ENCODE data around the gene CERK. TPM values are rescaled to one million over a fixed set of nuclear protein-coding genes. Genes with fewer than 3 reads are reported as not detected.
A peak's percentile ranks its signal among the peaks of the same experiment; 100 is the strongest.

CERK gene
- total and polyA plus RNA-seq, 7 experiments from 2014 or later = 40.4 to 138 (median 67.5) TPM

DNA sequence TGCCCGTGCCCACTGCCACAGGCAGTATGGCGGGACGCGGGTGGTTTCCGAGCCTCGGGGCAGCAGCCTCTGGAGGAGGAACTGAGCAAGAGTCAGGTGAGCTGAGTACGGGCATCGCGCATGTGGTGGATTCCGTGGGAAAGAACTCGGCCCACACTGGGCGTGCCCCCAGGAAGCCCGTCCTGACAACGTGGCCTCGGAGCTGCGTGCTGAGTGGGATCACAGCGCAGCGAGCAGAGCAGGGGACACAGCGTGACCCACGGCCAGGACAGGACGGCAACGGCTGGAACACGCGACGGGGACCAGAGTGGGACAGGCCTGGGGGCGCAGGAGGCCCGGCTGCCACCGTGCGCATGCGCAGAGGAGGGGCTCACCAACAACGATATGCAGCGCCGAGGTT is 36.8 kb downstream of the CERK start:
- no peaks in the 10 kb centered on the region for H3K27me3 ChIP-seq (ENCODE audit: control insufficient read depth in 2 of 2, insufficient read depth in 2 of 2, low read length in 2 of 2)
- CTCF ChIA-PET = no interaction called here
- peaks cover 11 to 92% (median 35%) of the 10 kb centered on the region in 3 experiments for H3K36me3 ChIP-seq (ENCODE audit: control insufficient read depth in 2 of 3, insufficient read depth in 3 of 3, low read length in 3 of 3)
- Mint-ChIP-seq H3K4me1 (peaks cover 0 to 8% (median 3%) of the 10 kb centered on the region in 7 donors), H3K27me3 (no peaks in the 10 kb centered on the region), H3K9me3 (peaks cover 0 to 1% (median 0%) of the 10 kb centered on the region in 11 donors), H3K4me3 (no peak overlapping the region), H3K36me3 (peaks cover 8 to 28% (median 12%) of the 10 kb centered on the region in 5 donors), H3K27ac (no peak overlapping the region)
- no peak for ATAC-seq
- H3K27ac ChIP-seq (ENCODE audit: low read depth, low read length) = no peak overlapping the region
- POLR2A ChIA-PET = no interaction called here
- H3K4me1 ChIP-seq (ENCODE audit: control insufficient read depth in 2 of 2, insufficient read depth in 2 of 2, low read length in 2 of 2) = no peaks in the 10 kb centered on the region
- H3K9me3 ChIP-seq (ENCODE audit: control insufficient read depth in 2 of 3, low read length in 3 of 3) = no peaks in the 10 kb centered on the region
- intact Hi-C loops (cut with micrococcal nuclease) = no loop called here
- no peak overlapping the region for H3K4me3 ChIP-seq (ENCODE audit: low read length)
- DNase-seq = no peak

DNA sequence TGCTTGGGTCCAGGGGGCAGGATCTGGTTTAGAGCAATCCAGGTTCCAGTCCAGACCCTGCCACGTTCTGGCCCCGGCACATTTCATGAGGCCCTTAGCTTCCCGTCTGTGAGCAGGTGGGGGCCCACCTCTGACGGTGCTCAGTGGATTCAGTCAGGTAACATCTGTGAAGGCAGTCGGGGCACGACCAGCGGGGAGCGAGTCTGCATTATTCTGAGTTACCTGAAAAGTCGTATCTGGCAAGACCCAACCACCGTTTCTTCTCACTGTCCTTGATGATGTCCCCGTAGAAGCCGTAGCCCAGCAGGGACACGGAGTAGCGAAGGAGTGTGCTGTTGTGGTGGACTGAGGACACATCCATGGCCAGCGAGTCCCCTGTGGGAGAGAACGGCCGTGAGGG is 39.0 kb downstream of the CERK start:
- no peak for ATAC-seq
- H3K27ac ChIP-seq (ENCODE audit: low read depth, low read length) = no peak overlapping the region
- H3K27me3 Mint-ChIP-seq = no peaks in the 10 kb centered on the region
- peaks cover 19 to 92% (median 28%) of the 10 kb centered on the region in 3 experiments for H3K36me3 ChIP-seq (ENCODE audit: control insufficient read depth in 2 of 3, insufficient read depth in 3 of 3, low read length in 3 of 3)
- ChIA-PET POLR2A (interaction anchor here (0.7 to 1.6 kb wide), 2 partner anchors 43 to 439 kb away, joined by 3 to 6 read pairs; no protein-coding TSS in a partner anchor), CTCF (interaction anchor here (1.2 kb wide), 1 partner anchor 104 kb away, joined by 3 read pairs; no protein-coding TSS in a partner anchor)
- no peaks in the 10 kb centered on the region for H3K9me3 ChIP-seq (ENCODE audit: control insufficient read depth in 2 of 3, low read length in 3 of 3)
- no peak overlapping the region for H3K4me3 Mint-ChIP-seq
- peaks cover 0 to 5% (median 0%) of the 10 kb centered on the region in 7 donors for H3K4me1 Mint-ChIP-seq
- peaks cover 0 to 1% (median 0%) of the 10 kb centered on the region in 11 donors for H3K9me3 Mint-ChIP-seq
- intact Hi-C loops (cut with micrococcal nuclease) = no loop called here
- H3K27me3 ChIP-seq (ENCODE audit: control insufficient read depth in 2 of 2, insufficient read depth in 2 of 2, low read length in 2 of 2) = no peaks in the 10 kb centered on the region
- no peak for DNase-seq
- H3K27ac Mint-ChIP-seq = peak overlapping the region in 2 of 9 donors; percentile 8 to 67
- H3K36me3 Mint-ChIP-seq = peaks cover 0 to 22% (median 9%) of the 10 kb centered on the region in 5 donors
- H3K4me3 ChIP-seq (ENCODE audit: low read length) = no peak overlapping the region
- H3K4me1 ChIP-seq (ENCODE audit: control insufficient read depth in 2 of 2, insufficient read depth in 2 of 2, low read length in 2 of 2) = no peaks in the 10 kb centered on the region

DNA sequence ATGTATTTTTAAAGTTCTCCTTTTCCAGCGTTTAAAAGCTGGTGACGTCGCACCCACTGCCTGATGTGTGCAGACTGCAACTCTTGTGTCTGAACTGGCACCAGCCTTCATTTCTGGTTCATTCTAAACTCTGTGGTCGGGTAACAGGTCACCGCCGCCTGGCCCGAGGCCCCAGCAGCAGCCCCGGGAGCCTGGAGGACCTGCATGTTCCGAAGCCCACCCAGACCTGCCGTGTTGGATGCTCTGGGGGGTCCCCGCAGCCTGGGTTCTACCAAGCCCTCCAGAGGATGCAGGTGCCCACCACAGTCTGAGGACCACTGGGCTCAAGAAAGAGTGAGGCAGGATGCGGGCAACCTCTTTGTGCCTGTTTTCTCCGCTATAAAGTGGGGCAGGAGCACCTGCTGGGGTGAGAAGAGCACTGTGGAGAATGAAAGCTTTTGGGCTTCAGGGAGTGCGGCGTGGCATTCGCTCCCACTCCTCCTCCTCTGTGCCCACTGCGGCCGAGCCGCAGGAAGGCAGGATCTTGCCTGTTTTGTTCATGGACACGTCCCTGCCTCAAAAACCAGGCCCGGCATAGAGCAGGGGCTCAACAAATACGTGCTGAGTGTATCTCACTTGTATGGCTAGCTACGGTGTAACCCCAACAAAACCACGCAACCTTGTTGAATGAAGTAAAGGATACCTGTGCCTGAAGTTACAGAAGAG is 40.1 kb downstream of the CERK start:
- Mint-ChIP-seq H3K4me1 (peaks cover 0 to 3% (median 0%) of the 10 kb centered on the region in 7 donors), H3K4me3 (no peak overlapping the region), H3K27ac (no peak overlapping the region), H3K36me3 (peaks cover 0 to 25% (median 9%) of the 10 kb centered on the region in 5 donors), H3K27me3 (no peaks in the 10 kb centered on the region), H3K9me3 (peaks cover 0 to 1% (median 0%) of the 10 kb centered on the region in 11 donors)
- no peak for DNase-seq
- ChIA-PET POLR2A (interaction anchor here (1.6 kb wide), 1 partner anchor 44 kb away, joined by 6 read pairs; no protein-coding TSS in a partner anchor), CTCF (interaction anchor here (1.2 kb wide), 1 partner anchor 105 kb away, joined by 3 read pairs; no protein-coding TSS in a partner anchor)
- no peak overlapping the region for H3K4me3 ChIP-seq (ENCODE audit: low read length)
- no peak overlapping the region for H3K27ac ChIP-seq (ENCODE audit: low read depth, low read length)
- intact Hi-C loops (cut with micrococcal nuclease) = no loop called here
- peaks cover 19 to 92% (median 28%) of the 10 kb centered on the region in 3 experiments for H3K36me3 ChIP-seq (ENCODE audit: control insufficient read depth in 2 of 3, insufficient read depth in 3 of 3, low read length in 3 of 3)
- H3K9me3 ChIP-seq (ENCODE audit: control insufficient read depth in 2 of 3, low read length in 3 of 3) = no peaks in the 10 kb centered on the region
- H3K27me3 ChIP-seq (ENCODE audit: control insufficient read depth in 2 of 2, insufficient read depth in 2 of 2, low read length in 2 of 2) = no peaks in the 10 kb centered on the region
- H3K4me1 ChIP-seq (ENCODE audit: control insufficient read depth in 2 of 2, insufficient read depth in 2 of 2, low read length in 2 of 2) = no peaks in the 10 kb centered on the region
- ATAC-seq = no peak

DNA sequence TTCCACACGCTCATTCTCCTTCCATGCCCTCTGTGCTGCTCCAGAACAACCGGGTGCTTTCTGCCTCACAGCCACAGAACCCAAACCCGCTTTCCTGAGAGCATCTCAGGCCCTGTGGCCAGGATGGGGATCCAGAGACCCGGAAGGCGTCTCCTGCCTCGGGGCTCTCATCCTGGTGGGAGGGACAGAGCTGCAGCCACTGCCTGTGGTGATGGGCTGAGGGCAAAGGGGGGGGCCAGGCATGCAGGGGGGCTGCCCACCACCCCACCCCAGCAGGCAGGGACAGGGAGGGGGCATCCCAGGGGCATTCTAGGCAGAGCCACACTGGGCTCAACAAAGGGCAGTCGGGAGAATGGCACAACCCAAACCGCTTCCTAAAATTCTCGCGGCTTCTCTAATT is 41.4 kb downstream of the CERK start:
- H3K4me1 Mint-ChIP-seq = peaks cover 0 to 3% (median 0%) of the 10 kb centered on the region in 7 donors

DNA sequence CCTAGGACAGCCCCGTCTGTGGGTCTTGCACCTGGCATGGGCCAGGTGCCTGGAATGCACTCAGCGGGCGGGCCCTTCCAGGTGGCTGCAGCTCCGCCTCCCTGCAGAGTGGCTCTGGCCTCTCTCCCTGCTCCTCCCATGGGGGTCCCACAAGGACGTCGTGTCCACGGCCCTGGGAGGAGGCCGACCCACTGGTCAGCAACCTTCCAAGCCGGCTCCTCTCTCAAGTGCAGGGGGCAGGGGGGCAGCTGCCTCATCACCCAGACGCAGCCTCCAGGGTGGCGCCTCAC is 41.9 kb downstream of the CERK start:
- no peaks in the 10 kb centered on the region for H3K27me3 ChIP-seq (ENCODE audit: control insufficient read depth in 2 of 2, insufficient read depth in 2 of 2, low read length in 2 of 2)
- intact Hi-C loops (cut with micrococcal nuclease) = no loop called here
- ChIA-PET POLR2A (no interaction called here), CTCF (no interaction called here)
- Mint-ChIP-seq H3K27ac (no peak overlapping the region), H3K27me3 (no peaks in the 10 kb centered on the region), H3K4me3 (no peak overlapping the region), H3K36me3 (peaks cover 0 to 23% (median 9%) of the 10 kb centered on the region in 5 donors), H3K9me3 (peaks cover 0 to 1% (median 0%) of the 10 kb centered on the region in 11 donors), H3K4me1 (peaks cover 0 to 3% (median 0%) of the 10 kb centered on the region in 7 donors)
- ATAC-seq = peak; percentile 6
- no peak for DNase-seq
- H3K27ac ChIP-seq (ENCODE audit: low read depth, low read length) = no peak overlapping the region
- H3K9me3 ChIP-seq (ENCODE audit: control insufficient read depth in 2 of 3, low read length in 3 of 3) = no peaks in the 10 kb centered on the region
- H3K4me1 ChIP-seq (ENCODE audit: control insufficient read depth in 2 of 2, insufficient read depth in 2 of 2, low read length in 2 of 2) = no peaks in the 10 kb centered on the region
- H3K4me3 ChIP-seq (ENCODE audit: low read length) = no peak overlapping the region
- peaks cover 14 to 89% (median 24%) of the 10 kb centered on the region in 3 experiments for H3K36me3 ChIP-seq (ENCODE audit: control insufficient read depth in 2 of 3, insufficient read depth in 3 of 3, low read length in 3 of 3)

More for the DNA sequence above, 41.4 kb downstream of the CERK start:
- Mint-ChIP-seq H3K4me3 (no peak overlapping the region), H3K27ac (peak overlapping the region in 1 of 9 donors; percentile 32), H3K9me3 (peaks cover 0 to 1% (median 0%) of the 10 kb centered on the region in 11 donors), H3K36me3 (peaks cover 0 to 21% (median 9%) of the 10 kb centered on the region in 5 donors), H3K27me3 (no peaks in the 10 kb centered on the region)
- ATAC-seq (no peak), DNase-seq (no peak)
- H3K9me3 ChIP-seq (ENCODE audit: control insufficient read depth in 2 of 3, low read length in 3 of 3) = no peaks in the 10 kb centered on the region
- peaks cover 14 to 89% (median 28%) of the 10 kb centered on the region in 3 experiments for H3K36me3 ChIP-seq (ENCODE audit: control insufficient read depth in 2 of 3, insufficient read depth in 3 of 3, low read length in 3 of 3)
- no peak overlapping the region for H3K27ac ChIP-seq (ENCODE audit: low read depth, low read length)
- H3K4me1 ChIP-seq (ENCODE audit: control insufficient read depth in 2 of 2, insufficient read depth in 2 of 2, low read length in 2 of 2) = no peaks in the 10 kb centered on the region
- H3K27me3 ChIP-seq (ENCODE audit: control insufficient read depth in 2 of 2, insufficient read depth in 2 of 2, low read length in 2 of 2) = no peaks in the 10 kb centered on the region
- no peak overlapping the region for H3K4me3 ChIP-seq (ENCODE audit: low read length)
- ChIA-PET POLR2A (no interaction called here), CTCF (no interaction called here)
- intact Hi-C loops (cut with micrococcal nuclease) = no loop called here

DNA sequence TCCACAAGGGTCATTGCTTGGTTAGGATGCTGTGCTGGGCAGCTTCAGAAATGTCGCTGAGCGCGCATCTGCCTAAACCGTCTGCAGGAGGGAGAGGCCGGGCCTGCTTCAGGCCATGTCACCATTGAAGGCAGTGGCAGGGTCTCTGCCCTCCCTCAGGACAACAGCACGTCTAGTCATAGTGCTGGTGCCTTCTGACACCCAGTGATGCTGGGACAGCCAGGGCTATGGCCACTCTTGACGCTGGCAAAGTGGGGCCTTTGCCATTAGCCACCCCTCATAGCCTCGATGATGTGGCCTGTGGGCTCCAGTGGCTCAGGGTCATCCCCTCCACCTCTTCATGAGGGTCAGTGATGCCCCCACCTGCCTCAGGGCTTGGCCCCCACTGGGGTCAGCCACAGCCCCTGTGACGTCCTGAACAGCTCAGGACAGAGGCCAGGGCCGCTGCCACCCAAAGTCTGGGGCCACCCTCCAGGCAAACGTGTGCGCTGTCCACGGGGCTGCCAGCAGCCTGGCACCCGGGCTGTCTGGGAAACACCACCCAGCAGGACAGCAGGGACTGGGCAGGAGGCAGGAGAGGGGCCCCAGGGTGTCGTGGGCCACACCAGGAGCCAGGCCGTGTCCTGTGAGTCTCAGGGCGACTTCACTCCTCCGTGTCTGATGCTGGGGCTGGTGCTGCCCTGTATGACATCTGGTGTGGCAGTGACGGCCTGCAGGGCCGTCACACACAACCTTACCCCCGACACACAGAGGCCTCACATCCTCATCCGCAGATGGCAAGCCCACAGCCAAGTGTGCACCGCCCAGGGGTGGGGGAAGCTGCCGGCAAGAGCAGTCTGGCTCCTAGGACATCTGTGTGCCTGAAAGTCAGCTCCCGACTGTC is 42.5 kb downstream of the CERK start:
- H3K27ac Mint-ChIP-seq = no peak overlapping the region
- no peaks in the 10 kb centered on the region for H3K9me3 ChIP-seq (ENCODE audit: control insufficient read depth in 2 of 3, low read length in 3 of 3)

More for the DNA sequence above, 42.5 kb downstream of the CERK start:
- peaks cover 0 to 1% (median 0%) of the 10 kb centered on the region in 11 donors for H3K9me3 Mint-ChIP-seq
- intact Hi-C loops (cut with micrococcal nuclease) = no loop called here
- no peak overlapping the region for H3K4me3 Mint-ChIP-seq
- peak; percentile 31 for ATAC-seq
- POLR2A ChIA-PET = interaction anchor here (1.4 kb wide), 1 partner anchor 11 kb away, joined by 3 read pairs; no protein-coding TSS in a partner anchor
- H3K27ac ChIP-seq (ENCODE audit: low read depth, low read length) = no peak overlapping the region
- no peaks in the 10 kb centered on the region for H3K4me1 ChIP-seq (ENCODE audit: control insufficient read depth in 2 of 2, insufficient read depth in 2 of 2, low read length in 2 of 2)
- H3K4me3 ChIP-seq (ENCODE audit: low read length) = no peak overlapping the region
- CTCF ChIA-PET = no interaction called here
- no peaks in the 10 kb centered on the region for H3K27me3 ChIP-seq (ENCODE audit: control insufficient read depth in 2 of 2, insufficient read depth in 2 of 2, low read length in 2 of 2)
- peaks cover 15 to 88% (median 18%) of the 10 kb centered on the region in 3 experiments for H3K36me3 ChIP-seq (ENCODE audit: control insufficient read depth in 2 of 3, insufficient read depth in 3 of 3, low read length in 3 of 3)
- no peaks in the 10 kb centered on the region for H3K27me3 Mint-ChIP-seq
- peaks cover 0 to 3% (median 0%) of the 10 kb centered on the region in 7 donors for H3K4me1 Mint-ChIP-seq
- no peak for DNase-seq
- peaks cover 0 to 24% (median 14%) of the 10 kb centered on the region in 5 donors for H3K36me3 Mint-ChIP-seq

Data from naive thymus-derived CD4-positive, alpha-beta T cell (primary cell).